GM21447 (cell line): ENCODE measurements around the gene SESN3.
"Not testable (repeated sequence)": the region's sequence is repeated elsewhere in the genome, so short reads cannot be mapped to it uniquely, and the experiment has no call there.

Experiments used
- ATAC-seq: cut with Tn5 transposase; IDR thresholded peaks from one replicate; pipeline ENCODE4 v1.9.1; 2021; ENCODE audit not compliant: unreplicated experiment

Gene SESN3

GRCh38 chr11:95252586-95252985 is 21.6 kb upstream of the SESN3 start:
- ATAC-seq: no peak

DNA sequence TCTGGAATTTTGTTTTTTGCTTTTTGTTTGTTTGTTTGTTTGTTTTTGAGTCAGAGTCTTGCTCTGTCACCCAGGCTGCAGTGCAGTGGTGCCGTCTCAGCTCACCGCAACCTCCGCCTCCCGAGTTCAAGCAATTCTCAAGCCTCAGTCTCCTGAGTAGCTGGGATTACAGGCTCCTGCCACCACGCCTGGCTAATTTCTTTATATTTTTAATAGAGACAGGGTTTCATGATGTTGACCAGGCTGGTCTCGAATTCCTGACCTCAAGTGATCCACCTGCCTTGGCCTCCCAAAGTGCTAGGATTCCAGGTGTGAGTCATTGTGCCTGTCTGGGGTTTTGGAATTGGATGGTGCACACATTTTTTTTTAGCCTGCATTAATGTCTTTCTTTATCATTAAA is 20.9 kb upstream of the SESN3 start:
- ATAC-seq: not testable (repeated sequence)

GRCh38 chr11:95248666-95249467 is 17.9 kb upstream of the SESN3 start:
- ATAC-seq: peak; percentile 84

DNA sequence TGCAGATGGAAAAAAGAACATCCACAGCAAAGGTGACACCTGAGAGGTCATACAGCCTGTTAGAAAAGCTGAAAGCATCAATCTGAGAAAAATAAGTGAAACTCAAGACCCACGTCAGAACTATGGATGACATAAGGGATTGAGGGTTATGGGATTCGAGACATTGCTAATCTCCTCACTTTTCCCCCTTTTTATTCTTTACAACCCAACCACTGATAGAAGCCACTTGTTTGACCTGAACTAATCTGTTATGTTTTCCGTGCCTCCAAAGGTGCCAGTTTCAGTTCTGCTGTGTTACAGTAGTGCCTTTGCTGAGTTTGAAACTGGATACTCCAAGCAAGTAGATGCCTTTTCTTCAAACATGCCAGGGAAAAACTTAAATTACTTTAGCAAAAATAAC is 16.9 kb upstream of the SESN3 start:
- no peak for ATAC-seq

DNA sequence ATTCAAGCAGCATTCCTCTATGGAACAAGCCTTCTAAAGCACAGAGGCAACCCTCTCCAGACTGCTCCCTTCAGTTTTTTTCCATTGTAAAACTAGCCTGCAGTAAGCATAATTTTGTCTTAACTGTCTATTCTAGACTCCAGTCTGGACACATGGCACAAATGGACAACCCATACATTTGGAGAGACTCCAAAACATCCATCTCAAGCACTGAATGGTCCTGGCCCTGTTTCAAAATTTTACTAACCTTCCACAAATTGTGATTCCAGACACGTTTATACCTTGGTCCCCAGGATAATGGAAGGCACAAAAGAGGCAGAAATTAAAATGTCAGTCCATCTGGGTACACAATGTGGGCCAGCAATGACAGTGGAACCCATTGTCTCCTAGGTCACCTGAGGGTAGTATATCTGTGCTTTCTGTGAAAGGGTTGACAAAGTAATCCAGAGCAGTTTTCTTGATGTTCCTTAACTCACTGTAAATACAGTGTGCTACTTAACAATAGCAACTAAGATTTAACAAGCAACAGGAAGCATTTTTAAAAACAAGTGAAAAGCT is 16.2 kb upstream of the SESN3 start:
- ATAC-seq: no peak

DNA sequence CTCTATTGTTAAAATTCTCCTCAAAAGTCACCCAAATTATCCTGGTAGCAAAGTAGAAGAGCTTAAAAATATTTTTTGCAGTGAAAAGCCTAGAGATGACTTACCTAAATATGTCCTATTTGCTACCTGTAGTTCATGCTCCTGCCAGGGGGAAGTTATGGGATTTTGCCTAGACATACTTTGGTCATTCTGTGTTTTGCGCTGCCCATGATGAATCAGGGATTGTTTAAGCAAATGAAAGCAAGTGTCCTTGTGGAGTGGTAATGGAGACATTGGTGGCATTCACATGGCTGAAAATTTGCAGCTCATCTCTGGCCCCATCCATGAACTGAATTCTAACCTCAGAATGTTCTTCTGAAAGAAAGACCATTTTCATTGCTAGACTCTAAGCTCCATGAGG is 14.6 kb upstream of the SESN3 start:
- no peak for ATAC-seq

DNA sequence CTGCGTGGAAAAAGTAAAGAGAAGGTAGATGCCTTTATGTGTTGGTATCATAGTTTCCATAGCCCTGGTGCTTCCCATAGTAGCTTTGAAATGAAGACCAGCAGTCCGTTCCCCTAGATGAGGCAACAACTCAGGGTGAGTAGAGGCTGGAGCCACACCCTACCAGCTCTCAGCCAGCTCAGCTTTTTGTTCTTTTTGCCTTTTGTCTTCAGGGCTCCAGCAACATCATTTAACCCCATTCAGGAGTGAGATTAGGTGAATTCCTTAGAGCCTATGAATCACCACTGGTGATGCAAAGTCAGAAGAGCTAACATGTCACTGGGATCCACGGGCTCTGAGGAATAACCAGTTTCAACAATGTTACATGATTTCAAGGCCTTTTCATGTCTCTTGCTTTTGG is 14.0 kb upstream of the SESN3 start:
- ATAC-seq: no peak

GRCh38 chr11:95243673-95244072 is 12.7 kb upstream of the SESN3 start:
- no peak for ATAC-seq

DNA sequence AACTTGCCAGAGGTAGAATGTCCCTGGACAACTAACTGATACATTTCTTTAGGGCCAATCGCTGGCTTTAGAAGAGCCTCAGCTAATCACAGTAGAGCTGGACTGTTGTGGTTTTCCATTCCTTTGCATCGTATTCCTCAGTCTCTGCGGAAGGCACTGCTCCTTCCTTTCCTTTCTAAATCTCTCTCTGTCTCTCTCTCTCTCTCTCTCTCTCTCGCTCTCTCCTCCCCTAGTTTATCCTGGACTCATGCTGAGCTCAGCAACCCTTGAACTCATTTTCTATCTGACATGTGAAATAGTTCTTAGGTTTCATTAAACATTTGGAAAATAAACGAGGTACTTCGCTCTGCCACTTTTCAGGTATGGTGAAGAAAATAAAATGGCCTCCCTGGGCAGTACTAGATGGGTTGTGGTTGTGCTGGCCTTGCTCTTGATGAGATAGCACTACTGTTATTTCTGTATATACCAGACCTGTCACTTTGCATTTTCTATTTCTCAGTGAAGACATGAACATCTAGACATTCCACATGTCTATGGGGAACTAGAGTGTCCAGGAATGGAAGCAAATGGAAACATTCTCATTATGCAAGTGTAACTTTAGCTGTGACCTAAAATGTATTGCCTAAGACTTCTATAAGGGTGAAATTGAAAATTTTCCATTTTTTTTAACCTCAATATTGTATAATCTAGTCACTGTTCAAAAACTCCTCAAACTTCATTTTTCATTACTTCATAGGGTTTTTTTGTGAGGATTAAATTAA is 12.0 kb upstream of the SESN3 start:
- ATAC-seq: no peak

- ATAC-seq: peak; percentile 72
Measured at GRCh38 chr11:95242091-95242844, 11.3 kb upstream of the SESN3 start.

DNA sequence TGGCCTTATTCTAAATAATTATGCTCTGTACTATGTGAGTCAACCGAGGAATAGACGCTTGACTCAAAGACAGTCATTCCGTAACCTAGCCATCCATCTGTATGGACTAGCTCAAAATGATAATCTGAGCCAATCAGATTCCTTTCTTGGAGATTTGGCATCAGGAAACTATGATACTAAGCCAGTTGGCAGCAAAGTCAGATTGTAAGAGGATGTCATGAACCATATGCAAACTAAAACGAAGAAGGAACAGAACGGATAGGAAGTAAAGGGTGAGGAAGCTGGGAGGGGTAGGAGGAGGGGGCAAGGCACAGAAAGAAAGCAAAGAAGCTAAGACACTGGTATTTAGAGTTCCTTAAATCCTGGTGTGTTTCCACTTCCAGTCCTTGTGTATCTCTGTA is 10.7 kb upstream of the SESN3 start:
- ATAC-seq: peak; percentile 60

- no peak for ATAC-seq
Measured at GRCh38 chr11:95239871-95240649, 9.1 kb upstream of the SESN3 start.

GRCh38 chr11:95232666-95233065 is 1.7 kb upstream of the SESN3 start:
- ATAC-seq: no peak

DNA sequence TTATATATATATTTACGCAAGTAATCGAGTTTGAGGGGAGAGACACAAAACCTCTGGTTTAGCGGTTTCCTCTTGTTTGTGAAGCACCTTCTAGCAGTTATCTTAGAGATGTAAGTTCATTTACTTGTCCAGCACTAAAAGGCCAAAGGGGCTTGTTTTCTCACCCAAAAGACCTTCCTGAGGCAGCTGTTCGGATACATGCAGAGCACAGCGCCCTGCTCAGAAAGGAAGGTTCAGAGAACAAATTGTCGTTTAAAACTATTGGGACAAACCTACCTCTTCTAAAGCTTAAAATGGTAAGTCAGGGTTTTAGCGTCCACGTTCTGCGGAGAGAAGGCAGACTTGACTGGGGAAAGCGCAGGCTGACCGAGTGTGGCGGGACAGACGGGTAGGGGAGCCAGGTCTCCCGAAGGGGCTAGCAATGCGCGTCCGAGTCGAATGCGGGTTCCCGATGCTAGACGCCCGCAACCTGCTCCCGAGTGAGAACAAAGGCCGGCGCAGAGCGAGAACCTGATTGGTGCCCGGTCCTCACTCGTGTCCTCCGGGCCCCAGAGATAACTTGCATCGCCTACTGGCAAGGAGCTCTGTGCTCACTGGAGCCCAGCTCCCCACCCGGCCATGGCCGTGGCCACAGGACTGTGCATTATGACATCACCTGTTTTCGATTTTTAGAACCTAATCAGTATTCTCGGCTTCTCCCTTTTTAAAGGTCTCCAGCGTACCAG is 1.0 kb upstream of the SESN3 start:
- peak; percentile 28 for ATAC-seq

DNA sequence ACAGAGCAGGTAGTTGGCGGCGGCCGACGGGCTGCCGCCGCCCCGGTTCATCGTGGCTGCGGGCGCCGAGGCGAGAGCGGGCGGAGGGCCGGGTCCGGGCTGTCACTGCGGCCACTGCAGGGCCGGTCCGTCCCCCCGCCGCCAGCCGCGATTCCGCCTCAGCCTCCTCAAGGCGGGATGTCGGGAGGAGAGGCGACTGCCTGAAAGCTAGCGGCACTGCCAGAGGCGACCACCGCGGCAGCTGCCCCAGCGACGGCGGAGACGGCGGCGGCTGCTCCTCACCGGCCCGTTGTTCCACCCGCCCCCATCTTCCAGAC is 234 bp downstream of the SESN3 start:
- ATAC-seq: peak; percentile 9

DNA sequence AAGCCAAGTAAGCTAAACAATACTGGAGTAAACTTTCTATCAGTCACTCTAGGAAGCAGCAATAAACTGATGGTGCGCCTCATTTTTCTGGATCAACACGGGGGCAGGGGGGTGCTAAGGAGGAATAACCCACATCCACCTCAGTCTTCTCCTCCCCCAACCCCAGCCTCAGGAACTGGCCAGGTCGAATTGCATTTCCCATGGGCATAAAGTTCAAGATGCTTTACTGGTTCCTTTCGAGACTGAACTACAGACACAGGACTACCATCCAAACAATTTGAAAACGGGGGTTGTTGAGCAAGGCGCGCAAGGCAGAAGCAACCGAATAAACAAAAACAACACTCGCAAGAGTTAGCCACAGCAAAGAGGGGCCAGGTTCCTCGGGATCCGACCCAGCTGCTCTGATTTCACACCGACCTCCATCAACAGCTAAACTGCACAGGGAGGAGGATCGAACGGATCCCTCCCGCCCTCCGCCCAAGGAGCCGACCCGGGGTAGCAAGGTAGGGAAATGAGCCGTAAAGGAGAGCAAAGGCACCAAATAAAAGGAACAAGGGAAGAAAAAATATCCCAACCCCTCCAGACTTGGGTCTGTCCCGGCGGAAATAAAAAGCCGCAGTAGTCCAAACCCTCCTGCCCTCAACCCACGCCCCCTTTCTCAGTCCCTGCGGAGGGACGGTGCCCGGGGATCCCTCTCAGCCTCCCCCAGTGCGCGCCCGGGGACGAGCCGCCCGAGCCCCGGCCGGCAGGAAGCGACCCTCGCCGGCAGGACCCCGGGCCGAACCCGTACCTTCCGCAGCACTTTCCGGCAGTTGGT is 801 bp downstream of the SESN3 start:
- ATAC-seq: no peak

DNA sequence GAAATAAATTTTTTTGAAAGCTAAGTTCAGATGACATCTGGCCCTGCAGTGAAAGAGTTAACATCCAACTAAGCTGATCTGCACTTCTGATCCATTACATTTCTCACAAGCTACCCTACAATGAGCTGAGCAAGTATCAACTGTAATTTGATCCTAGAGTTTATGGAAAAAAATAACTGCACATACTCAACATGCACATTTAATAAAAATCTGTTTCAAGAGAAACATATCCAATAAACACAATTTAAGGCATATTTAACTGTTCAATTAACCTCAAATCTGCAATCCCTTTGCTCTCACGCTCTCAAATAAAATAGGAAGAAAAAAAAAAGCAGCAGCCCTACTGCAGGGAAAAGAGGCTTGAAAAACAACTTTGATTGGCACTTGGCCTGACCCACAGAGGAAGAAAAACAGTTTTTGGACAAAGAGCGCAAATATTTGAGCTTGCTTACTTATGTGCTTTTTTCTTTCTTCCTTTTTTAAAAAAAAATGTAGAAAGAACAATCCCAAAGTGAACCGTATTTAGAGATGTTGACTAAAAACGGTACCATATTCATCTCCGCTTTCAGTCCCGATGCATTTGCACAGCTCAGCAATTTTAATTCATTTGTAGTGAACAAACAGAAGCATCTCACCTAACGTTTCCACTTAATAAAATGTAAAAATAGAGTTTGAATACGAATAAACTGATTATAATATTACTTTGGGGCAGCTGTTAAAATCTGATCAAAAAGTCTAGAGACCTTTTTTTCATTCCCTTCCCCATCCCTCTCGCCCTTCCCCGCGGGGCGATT is 1.6 kb downstream of the SESN3 start:
- no peak for ATAC-seq

DNA sequence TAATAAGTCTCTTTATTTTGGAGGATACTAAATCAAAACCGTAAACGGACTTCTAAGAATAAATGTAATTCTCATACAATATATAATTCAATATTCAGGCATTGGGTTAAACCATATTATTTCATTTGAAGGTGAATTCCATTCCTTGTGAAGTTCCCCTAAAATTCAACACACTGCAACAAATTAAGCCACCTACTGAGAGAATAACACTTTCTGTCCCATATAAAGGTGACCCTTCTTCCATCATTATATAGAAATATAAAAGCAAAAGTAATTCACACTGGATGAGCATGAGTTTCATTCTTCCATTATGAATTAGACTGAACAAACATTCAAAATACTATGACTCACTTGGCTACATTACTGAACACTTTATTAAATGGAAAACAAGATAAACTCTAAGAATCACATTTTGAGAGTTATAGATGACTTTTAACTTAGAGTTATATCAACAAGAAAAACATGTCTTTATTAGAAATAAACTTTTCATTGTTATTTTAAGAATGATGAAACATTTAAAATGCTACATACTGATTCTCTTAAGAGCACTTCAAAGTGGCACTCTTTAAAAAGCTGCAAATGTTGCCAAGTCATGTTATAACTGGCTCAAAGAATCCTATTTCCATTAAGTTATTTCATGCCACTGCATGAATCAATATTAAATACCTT is 2.8 kb downstream of the SESN3 start:
- no peak for ATAC-seq
